ENCODE data around the gene BABAM1. TPM values are rescaled to one million over a fixed set of nuclear protein-coding genes. Genes with fewer than 3 reads are reported as not detected.

The BABAM1 gene
- total RNA-seq, 1 donor from 2014 or later: 114 TPM

- Mint-ChIP-seq H3K4me1 (ENCODE audit: low read depth) (peaks cover 4% of the 10 kb centered on the region), H3K9me3 (no peaks in the 10 kb centered on the region), H3K27ac (no peak overlapping the region), H3K27me3 (ENCODE audit: insufficient read depth) (peaks cover 8% of the 10 kb centered on the region), H3K4me3 (peak overlapping the region; percentile 64), H3K36me3 (ENCODE audit: low read depth) (peaks cover 4% of the 10 kb centered on the region)
- no peak for DNase-seq (ENCODE audit: low spot score)
- intact Hi-C loops (cut with micrococcal nuclease): loop anchor here (1.0 kb wide), 1 partner anchor 9 kb away; the partner anchor contains the start of gene GTPBP3
Observed at GRCh38 chr19:17327654-17328516, 60.6 kb downstream of the BABAM1 start.

Other genes starting within 250 kb of the BABAM1 start
- gene CPAMD8, start 240.6 kb upstream of the BABAM1 start, total RNA-seq: 0.18 TPM in 1 of 2 replicates, not detected in the other
- gene HAUS8, start 192.0 kb upstream of the BABAM1 start, total RNA-seq: 32.8 and 34.9 TPM in 2 replicates
- 134 and 137 TPM in 2 replicates for gene MYO9B, start 191.7 kb upstream of the BABAM1 start, total RNA-seq
- gene USE1, start 52.1 kb upstream of the BABAM1 start, total RNA-seq: 34.6 and 36.0 TPM in 2 replicates
- gene OCEL1, start 41.2 kb upstream of the BABAM1 start, total RNA-seq: 17.0 and 19.6 TPM in 2 replicates
- gene NR2F6, start 21.5 kb upstream of the BABAM1 start, total RNA-seq: 14.3 and 14.4 TPM in 2 replicates
- gene USHBP1, start 2.7 kb upstream of the BABAM1 start, total RNA-seq: 0.10 and 0.26 TPM in 2 replicates
- gene ANKLE1, start 14.5 kb downstream of the BABAM1 start, total RNA-seq: 13.4 and 13.8 TPM in 2 replicates
- gene ABHD8, start 36.0 kb downstream of the BABAM1 start, total RNA-seq: 8.8 and 9.0 TPM in 2 replicates
- gene MRPL34, start 38.4 kb downstream of the BABAM1 start, total RNA-seq: 108 and 118 TPM in 2 replicates
- gene DDA1, start 42.1 kb downstream of the BABAM1 start, total RNA-seq: 45.3 and 50.2 TPM in 2 replicates
- 6.6 and 7.4 TPM in 2 replicates for gene ANO8, start 67.4 kb downstream of the BABAM1 start, total RNA-seq
- gene GTPBP3, start 70.1 kb downstream of the BABAM1 start, total RNA-seq: 64.2 and 72.0 TPM in 2 replicates
- 0.08 TPM in 1 of 2 replicates, not detected in the other for gene PLVAP, start 109.9 kb downstream of the BABAM1 start, total RNA-seq
- 1.9 and 2.6 TPM in 2 replicates for gene CCDC194, start 126.8 kb downstream of the BABAM1 start, total RNA-seq
- gene BST2, start 138.2 kb downstream of the BABAM1 start, total RNA-seq: 146 and 148 TPM in 2 replicates
- 40.8 and 42.7 TPM in 2 replicates for gene MVB12A, start 152.6 kb downstream of the BABAM1 start, total RNA-seq
- not detected in 2 replicates for gene TMEM221, start 181.2 kb downstream of the BABAM1 start, total RNA-seq
- gene NXNL1, start 193.5 kb downstream of the BABAM1 start, total RNA-seq: not detected in 2 replicates
- 1.7 and 2.0 TPM in 2 replicates for gene SLC27A1, start 203.1 kb downstream of the BABAM1 start, total RNA-seq
- gene PGLS, start 244.2 kb downstream of the BABAM1 start, total RNA-seq: 58.9 and 61.3 TPM in 2 replicates

Data from activated T-helper 1 cell treated with anti-CD3 and anti-CD28 coated beads, Interleukin-12 subunit alpha, Interleukin-12 subunit beta, Interleukin-2, Interleukin-4 antibody, amounts not matched to agents 30 ng/mL and 10 ng/mL and 1 ng/mL, durations not matched to agents 14 hours and 24 hours and 36 hours (primary cell).